DOHH2 (cell line): ENCODE measurements around the gene TTLL3.

Source experiments
- EZH2phosphoT487 ChIP-seq: fragments of 200-600 bp; sonication (generic); IDR thresholded peaks from 2 replicates; pipeline ENCODE4 v1.6.1; 2017; ENCODE audit warnings: borderline replicate concordance, mild to moderate bottlenecking, antibody characterized with exemption, low read length, moderate library complexity, mixed read lengths
- TF ChIP-seq, protein P1 (sequence below): fragments of 200-600 bp; sonication (generic); IDR thresholded peaks from one replicate; pipeline ENCODE4 v1.5.1; 2014; ENCODE audit warnings: antibody characterized with exemption, mild to moderate bottlenecking, low read depth, low read length; ENCODE audit not compliant: poor library complexity, severe bottlenecking

DNA sequence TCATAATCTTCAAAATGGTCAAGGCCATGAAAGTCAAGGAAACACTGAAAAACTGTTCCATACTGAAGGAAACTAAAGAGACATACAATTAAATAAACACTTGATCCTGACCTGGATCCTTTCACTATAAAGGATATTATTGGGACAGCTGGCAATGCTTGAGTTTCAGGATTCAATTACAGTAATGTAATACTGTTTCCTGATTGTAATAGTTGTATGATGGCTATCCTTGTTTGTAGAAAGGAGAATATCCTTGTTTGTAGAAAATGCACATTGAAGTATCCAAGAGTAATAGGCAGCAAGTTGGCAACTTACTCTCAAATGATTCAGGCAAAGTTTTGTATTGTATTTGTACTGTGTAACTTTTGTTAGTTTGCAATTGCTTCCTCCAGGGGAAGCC, 65.4 kb downstream of the TTLL3 start:
- TF ChIP-seq, protein P1, sequence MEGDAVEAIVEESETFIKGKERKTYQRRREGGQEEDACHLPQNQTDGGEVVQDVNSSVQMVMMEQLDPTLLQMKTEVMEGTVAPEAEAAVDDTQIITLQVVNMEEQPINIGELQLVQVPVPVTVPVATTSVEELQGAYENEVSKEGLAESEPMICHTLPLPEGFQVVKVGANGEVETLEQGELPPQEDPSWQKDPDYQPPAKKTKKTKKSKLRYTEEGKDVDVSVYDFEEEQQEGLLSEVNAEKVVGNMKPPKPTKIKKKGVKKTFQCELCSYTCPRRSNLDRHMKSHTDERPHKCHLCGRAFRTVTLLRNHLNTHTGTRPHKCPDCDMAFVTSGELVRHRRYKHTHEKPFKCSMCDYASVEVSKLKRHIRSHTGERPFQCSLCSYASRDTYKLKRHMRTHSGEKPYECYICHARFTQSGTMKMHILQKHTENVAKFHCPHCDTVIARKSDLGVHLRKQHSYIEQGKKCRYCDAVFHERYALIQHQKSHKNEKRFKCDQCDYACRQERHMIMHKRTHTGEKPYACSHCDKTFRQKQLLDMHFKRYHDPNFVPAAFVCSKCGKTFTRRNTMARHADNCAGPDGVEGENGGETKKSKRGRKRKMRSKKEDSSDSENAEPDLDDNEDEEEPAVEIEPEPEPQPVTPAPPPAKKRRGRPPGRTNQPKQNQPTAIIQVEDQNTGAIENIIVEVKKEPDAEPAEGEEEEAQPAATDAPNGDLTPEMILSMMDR, result no peak
- no peak for TF ChIP-seq EZH2phosphoT487
